Measurements from ENCODE around the gene SATB2. TPM values are rescaled to one million over a fixed set of nuclear protein-coding genes. Genes with fewer than 3 reads are reported as not detected.
A peak's percentile ranks its signal among the peaks of the same experiment; 100 is the strongest.

Gene SATB2
- total and polyA plus RNA-seq, 2 donors, result 1.7 to 3.5 TPM

DNA sequence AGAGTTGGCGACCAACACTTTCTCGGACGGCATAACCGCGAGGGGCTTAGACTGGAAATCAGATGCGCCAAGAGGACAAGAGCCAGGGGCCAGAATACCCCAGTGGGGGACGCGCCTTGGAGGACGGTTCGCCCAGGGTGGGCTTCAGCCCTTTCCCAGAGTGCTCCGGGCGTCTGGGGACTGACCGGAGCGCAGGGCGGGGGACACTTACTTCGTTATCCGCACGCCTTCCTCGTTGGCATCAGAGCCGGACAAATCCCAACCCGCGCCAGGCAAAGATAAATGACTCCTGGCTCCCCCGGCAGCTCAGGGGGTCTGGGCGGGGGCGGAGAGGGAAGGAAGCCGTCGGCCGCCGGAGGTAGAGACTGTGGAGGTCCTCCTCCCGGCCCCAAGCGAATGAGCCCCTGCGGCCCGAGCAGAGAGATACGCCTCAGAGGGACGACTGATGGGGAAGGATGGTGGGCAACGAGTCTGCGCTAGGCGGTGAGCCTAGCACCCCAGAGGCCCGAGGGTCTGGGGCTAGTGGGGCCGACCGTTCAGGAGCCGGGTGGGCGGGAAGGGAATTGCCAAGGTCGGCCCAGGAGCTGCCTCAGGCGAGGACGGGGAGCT lies 4.7 kb upstream of the SATB2 start:
- H3K36me3 ChIP-seq (ENCODE audit: insufficient read depth), result no peaks in the 10 kb centered on the region
- H3K4me1 ChIP-seq (ENCODE audit: insufficient read depth), result no peaks in the 10 kb centered on the region
- no peak overlapping the region for H3K4me3 ChIP-seq (ENCODE audit: low read depth, low read length)
- no peak overlapping the region for H3K27ac ChIP-seq (ENCODE audit: low read depth)
- 10% methylated on average over 46 of the region's 46 CpGs for WGBS
- DNase-seq (ENCODE audit: extremely low spot score), result no peak

- Histone ChIP-seq H3K27ac (ENCODE audit: low read depth) (no peak overlapping the region), H3K4me3 (ENCODE audit: low read depth, low read length) (no peak overlapping the region), H3K36me3 (ENCODE audit: insufficient read depth) (no peaks in the 10 kb centered on the region), H3K4me1 (ENCODE audit: insufficient read depth) (no peaks in the 10 kb centered on the region)
- 20% methylated on average over 35 of the region's 35 CpGs for WGBS
- DNase-seq (ENCODE audit: extremely low spot score), result no peak
These were observed 4.1 kb upstream of the SATB2 start for GRCh38 chr2:199461711-199462346.

DNA sequence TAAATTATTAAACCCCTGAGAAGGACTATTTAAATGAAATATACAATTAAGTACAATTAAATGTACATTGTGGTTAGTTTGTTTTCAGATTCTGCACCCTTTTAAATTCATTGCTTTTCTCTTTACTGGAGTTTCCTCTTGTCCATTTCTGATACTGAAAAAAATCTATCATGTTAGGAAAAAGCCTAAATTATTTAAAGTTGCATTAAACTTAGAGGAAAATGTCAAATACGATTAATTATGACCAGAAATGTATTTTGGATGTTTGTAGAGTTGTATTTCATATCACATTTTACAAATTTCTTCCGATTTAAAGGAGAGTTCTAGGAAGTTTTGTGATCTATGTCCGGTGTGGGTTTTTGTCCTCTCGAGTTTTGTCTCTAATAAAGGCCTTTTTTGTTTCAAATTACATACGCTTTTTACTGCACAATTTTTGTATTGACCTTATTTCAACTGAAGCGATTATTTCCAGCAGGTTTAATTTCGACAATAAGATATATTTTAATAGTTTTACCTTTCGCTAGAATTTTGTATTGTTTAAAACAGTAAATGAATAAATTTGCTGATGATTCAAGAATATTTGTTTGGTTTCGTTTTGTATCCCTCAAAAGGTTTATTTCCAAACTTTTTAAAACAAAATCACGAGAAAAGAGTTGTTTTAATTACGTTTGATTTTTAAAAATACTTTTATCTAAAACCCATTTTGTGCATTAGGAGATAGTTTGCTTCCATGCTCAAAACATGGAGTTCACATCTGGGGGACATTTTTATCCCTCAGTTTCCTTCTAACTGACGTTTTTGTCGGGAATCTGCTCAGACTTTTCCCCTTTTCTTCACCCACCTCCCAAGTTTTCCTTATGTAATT lies 3.3 kb upstream of the SATB2 start:
- H3K36me3 ChIP-seq (ENCODE audit: insufficient read depth), result no peaks in the 10 kb centered on the region
- WGBS, result 23% methylated on average over 13 of the region's 13 CpGs
- H3K4me1 ChIP-seq (ENCODE audit: insufficient read depth), result no peaks in the 10 kb centered on the region
- H3K27ac ChIP-seq (ENCODE audit: low read depth), result no peak overlapping the region
- no peak for DNase-seq (ENCODE audit: extremely low spot score)
- no peak overlapping the region for H3K4me3 ChIP-seq (ENCODE audit: low read depth, low read length)

- WGBS, result 7% methylated on average over 14 of the region's 14 CpGs
- H3K36me3 ChIP-seq (ENCODE audit: insufficient read depth), result no peaks in the 10 kb centered on the region
- H3K4me1 ChIP-seq (ENCODE audit: insufficient read depth), result no peaks in the 10 kb centered on the region
- no peak overlapping the region for H3K27ac ChIP-seq (ENCODE audit: low read depth)
- no peak for DNase-seq (ENCODE audit: extremely low spot score)
- peak overlapping the region; percentile 91 for H3K4me3 ChIP-seq (ENCODE audit: low read depth, low read length)
These were observed 2.4 kb upstream of the SATB2 start for GRCh38 chr2:199460101-199460671.

DNA sequence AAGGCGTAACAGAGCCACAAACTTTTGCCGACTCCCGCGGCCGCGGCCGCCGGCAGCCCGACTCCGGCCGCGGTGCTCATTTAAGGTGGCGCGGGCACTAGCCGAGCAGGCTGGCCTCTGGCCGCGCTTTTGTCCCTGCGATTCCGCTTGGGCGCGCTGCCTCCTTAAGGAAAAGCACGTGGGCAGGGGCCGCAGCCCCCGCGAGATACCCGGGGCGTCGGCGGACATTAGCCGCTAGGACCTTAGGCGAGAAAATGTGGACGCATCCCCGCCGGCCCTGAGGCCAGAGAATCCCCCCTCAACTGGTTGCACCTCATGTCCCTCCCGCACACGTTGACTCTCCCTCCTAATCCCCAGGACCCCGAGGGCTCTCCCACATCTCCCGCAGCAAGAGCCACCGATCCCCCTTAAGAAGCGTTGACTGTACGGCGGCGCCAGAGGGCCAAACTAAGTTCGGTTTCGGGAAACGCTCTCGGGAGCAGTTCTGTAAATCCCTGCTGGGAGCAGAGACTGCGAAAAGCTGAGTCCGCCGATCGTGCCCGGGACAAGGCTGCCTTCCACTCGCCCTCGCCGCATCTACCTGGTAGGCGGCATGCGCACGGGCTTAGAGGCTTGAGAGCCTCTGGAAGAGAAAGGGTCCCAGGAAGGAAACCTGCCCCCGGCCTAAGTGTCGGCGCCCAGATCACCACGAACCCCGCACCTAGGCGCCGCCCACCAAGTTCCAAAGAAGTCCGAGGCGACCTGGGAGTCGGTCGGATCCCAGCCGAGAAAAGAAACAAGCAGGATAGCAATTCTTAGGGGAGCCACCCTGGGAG lies 1.8 kb upstream of the SATB2 start:
- DNase-seq (ENCODE audit: extremely low spot score), result peak; percentile 84
- peak overlapping the region; percentile 77 for H3K27ac ChIP-seq (ENCODE audit: low read depth)
- under 1% methylated on average over 70 of the region's 70 CpGs for WGBS
- H3K4me3 ChIP-seq (ENCODE audit: low read depth, low read length), result peak overlapping the region; percentile 91
- H3K36me3 ChIP-seq (ENCODE audit: insufficient read depth), result no peaks in the 10 kb centered on the region
- no peaks in the 10 kb centered on the region for H3K4me1 ChIP-seq (ENCODE audit: insufficient read depth)

DNA sequence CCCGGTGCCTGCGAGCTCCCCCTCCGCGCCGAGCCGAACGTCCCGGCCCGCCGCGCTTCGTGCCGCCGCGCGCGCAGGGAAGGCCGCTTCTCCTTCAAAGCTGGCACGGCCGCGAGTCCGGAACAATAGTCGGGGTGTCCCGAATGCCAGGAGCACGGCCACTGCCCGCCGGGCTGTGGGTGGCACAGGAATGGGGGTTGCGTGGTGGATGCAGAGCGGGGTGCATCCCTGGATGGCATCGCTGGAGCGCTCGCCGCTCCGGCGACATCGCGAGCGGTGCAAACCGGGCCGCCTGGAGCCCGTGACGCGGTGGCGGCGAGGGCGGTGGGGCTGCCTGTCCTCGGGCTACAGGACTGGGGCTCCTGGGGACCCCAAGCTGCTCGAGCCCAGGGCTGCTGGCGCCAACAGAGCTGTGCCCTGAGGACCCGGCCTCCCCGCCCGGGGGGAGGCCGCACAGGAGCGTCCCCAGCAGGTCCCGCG lies 1.1 kb upstream of the SATB2 start:
- WGBS, result under 1% methylated on average over 56 of the region's 56 CpGs
- no peak for DNase-seq (ENCODE audit: extremely low spot score)
- Histone ChIP-seq H3K4me3 (ENCODE audit: low read depth, low read length) (peak overlapping the region; percentile 91), H3K36me3 (ENCODE audit: insufficient read depth) (no peaks in the 10 kb centered on the region), H3K27ac (ENCODE audit: low read depth) (peak overlapping the region; percentile 77), H3K4me1 (ENCODE audit: insufficient read depth) (no peaks in the 10 kb centered on the region)

DNA sequence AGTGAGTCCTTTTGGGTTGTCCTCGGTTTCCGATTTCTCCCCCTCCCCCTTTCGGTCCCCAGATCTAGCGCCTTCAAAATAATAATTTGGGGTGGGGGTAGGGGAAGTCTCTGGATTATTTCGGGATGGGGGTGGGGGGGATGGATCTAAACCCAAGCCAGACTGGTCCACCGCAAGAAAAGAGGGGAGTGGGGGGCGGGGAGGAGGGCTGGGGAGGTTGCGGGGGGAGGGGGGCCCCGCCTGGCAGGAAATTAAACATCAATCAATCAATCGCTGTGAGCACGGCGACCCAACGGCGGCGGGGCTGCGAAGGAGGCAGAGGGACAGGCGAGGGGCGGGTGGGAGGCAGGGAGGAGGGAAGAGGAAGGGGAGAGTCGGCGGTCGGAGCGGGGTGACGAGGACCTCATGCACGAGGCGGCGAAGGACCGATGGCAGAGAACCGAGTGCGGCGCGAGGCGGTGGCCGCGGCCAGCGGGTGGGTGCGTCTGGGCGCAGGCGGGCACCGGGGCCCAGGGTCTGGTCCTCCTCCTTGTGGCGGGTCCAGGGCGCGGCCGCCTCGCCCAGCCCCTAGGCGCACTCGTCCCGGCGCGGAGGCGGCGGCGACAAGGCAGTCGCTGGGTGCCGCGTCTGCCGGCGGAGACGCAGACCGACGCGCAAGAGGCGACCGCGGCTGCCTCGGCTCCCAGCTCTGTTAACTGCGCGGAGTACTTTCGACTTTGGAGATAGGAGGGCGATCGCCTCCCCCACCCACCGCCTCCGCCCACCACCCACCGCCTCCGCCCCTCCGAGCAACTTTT lies 468 bp upstream of the SATB2 start:
- peak overlapping the region; percentile 91 for H3K4me3 ChIP-seq (ENCODE audit: low read depth, low read length)
- no peaks in the 10 kb centered on the region for H3K4me1 ChIP-seq (ENCODE audit: insufficient read depth)
- no peak for DNase-seq (ENCODE audit: extremely low spot score)
- WGBS, result under 1% methylated on average over 75 of the region's 75 CpGs
- no peak overlapping the region for H3K27ac ChIP-seq (ENCODE audit: low read depth)
- no peaks in the 10 kb centered on the region for H3K36me3 ChIP-seq (ENCODE audit: insufficient read depth)

- DNase-seq (ENCODE audit: extremely low spot score), result no peak
- Histone ChIP-seq H3K27ac (ENCODE audit: low read depth) (no peak overlapping the region), H3K4me3 (ENCODE audit: low read depth, low read length) (peak overlapping the region; percentile 91), H3K36me3 (ENCODE audit: insufficient read depth) (no peaks in the 10 kb centered on the region), H3K4me1 (ENCODE audit: insufficient read depth) (no peaks in the 10 kb centered on the region)
- 5% methylated on average over 44 of the region's 44 CpGs for WGBS
These were observed 1.2 kb downstream of the SATB2 start for GRCh38 chr2:199456383-199457146.

DNA sequence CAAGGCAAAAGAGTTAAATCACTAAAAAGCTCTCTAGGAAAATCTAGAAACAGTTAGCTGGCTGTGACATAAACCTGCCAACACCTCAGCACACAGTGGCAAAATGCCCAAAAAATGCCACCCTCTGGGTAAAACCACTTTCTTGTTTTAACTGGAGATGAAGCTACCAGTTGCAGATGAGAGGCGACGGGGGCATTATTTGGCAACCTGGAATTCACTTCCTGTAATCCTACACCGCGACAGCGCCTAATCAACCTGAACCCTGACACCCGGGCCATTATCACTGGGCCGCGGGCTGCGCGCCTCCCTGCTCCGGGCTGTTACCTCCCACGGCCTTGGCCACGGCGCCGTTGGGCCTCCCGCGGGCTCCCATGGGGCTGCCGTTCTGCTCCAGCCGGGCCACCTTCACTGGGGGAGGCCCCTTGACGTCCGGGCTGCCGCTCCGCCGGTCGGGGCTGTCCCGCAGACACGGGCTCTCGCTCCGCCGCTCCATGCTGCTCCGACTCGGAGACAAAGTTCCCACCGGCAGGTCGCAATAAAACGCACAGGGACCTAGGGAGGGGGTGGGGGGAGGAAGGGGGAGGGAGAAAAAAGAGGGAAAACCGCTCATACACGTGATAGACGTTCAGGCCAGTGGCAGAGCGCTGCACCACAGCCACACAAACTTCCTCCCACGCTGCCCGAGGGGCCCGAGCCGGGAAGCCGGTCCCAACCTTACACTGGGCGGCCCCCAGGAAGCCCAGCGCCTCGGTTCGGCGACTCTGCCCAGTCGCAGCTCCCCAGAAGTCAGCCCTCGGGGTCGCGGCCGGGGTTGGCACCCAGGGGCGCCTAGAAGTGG lies 2.0 kb downstream of the SATB2 start:
- Histone ChIP-seq H3K4me1 (ENCODE audit: insufficient read depth) (no peaks in the 10 kb centered on the region), H3K36me3 (ENCODE audit: insufficient read depth) (no peaks in the 10 kb centered on the region), H3K27ac (ENCODE audit: low read depth) (no peak overlapping the region), H3K4me3 (ENCODE audit: low read depth, low read length) (peak overlapping the region; percentile 10)
- DNase-seq (ENCODE audit: extremely low spot score), result no peak
- WGBS, result 10% methylated on average over 55 of the region's 55 CpGs

DNA sequence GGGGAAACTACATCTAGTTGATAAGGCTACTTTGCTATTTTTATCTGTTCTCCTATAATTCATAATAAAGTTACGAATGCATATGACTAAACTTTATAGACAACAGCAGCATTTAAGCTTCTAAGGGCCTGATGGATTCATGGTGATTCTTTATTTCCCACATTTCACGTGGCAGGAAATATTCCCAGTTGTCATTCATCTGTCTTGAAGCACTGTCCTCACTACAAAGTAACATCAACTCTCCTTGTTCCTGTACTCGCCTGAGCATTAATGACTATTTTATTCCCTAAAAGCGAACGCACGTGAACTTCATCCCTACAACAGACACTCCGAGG lies 2.6 kb downstream of the SATB2 start:
- no peak overlapping the region for H3K27ac ChIP-seq (ENCODE audit: low read depth)
- H3K4me3 ChIP-seq (ENCODE audit: low read depth, low read length), result no peak overlapping the region
- no peaks in the 10 kb centered on the region for H3K36me3 ChIP-seq (ENCODE audit: insufficient read depth)
- H3K4me1 ChIP-seq (ENCODE audit: insufficient read depth), result no peaks in the 10 kb centered on the region
- whole genome bisulfite sequencing, result 64% methylated on average over 7 of the region's 7 CpGs
- no peak for DNase-seq (ENCODE audit: extremely low spot score)

DNA sequence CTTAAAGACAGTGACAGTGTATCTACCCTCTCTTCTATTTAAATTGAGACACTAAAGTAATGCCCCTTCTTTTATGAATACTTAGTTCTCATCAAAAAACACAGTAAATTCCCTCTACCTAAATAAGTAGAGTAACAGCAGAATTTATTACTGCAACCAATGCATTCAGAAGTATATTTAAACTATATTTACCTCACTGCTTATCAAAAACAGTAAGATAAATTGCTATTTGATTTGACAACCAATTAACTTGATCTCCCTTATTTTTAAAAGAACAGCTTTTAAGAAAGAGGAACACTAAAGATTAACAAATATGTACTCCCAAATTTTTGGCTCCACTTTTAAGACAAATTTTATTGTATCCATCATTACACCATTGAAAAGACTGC lies 4.8 kb downstream of the SATB2 start:
- Histone ChIP-seq H3K27ac (ENCODE audit: low read depth) (no peak overlapping the region), H3K4me1 (ENCODE audit: insufficient read depth) (no peaks in the 10 kb centered on the region), H3K36me3 (ENCODE audit: insufficient read depth) (no peaks in the 10 kb centered on the region), H3K4me3 (ENCODE audit: low read depth, low read length) (no peak overlapping the region)
- DNase-seq (ENCODE audit: extremely low spot score), result no peak

All from urinary bladder (tissue), 4 donors.